NCI-H345 (cell line): ENCODE data around the gene SORCS2.

Experiments used
- DNase-seq: peaks from one replicate; lab custom pipeline; 2025; lab: John Stamatoyannopoulos, UW

Gene SORCS2

GRCh38 chr4:7247521-7247920 lies 55.2 kb downstream of the SORCS2 start:
- DNase-seq, result no peak

DNA sequence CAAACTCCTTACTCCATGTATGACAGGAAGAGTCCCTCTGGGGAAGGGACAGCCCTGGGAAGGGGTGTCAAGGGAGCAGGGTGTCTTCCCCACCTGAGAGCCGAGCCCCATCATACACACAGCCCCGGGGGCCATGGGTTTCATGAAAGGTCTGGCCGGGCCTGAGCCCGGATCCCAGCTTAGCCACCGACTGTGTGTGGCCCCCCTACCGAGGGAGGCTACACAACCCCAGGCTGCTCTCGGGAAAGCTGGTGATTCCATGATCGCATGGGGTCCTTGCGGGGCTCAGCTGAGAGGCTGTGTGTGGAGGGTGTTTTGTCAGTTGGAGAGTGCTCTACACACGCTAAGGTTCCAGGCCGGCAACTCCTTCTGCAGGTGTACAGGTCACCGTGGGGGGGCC lies 55.6 kb downstream of the SORCS2 start:
- DNase-seq, result no peak

DNA sequence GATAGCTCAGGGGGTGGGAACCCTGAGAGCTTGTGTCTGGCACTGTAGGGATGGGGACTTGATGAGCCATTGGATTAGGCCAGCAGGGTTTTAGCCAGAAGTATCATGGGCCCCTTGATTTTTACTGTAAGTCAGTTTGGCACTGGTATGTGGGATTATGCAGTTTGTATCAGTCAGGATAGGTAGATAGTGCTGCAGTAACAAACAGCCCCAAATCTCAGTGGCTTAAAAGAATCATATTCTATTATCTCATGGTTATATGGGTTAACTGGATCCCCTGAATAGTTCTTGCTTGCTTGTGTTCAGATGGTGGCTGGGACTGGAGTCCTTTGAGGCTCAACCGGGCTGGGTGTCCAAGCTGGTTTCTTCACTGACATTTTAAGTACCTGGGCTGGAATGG lies 56.5 kb downstream of the SORCS2 start:
- no peak for DNase-seq

DNA sequence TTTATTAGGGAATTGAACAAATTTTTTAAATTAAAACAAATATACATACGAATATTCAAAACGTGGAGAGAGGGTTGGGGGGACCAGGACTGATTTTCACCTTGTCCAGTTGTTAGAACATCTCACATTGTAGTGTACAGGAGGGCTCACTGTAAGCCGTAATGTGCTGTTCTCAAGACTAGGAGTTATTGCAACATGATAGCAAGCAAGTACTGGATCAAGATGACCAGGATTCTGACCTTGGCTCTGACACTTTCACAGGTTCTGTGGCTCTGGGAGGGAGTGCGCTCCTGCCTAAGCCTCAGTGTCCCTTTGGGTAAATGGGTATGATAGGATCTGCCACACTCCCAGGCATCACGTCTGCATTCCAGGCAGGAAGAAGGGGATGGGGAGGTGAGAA lies 59.0 kb downstream of the SORCS2 start:
- DNase-seq, result no peak

DNA sequence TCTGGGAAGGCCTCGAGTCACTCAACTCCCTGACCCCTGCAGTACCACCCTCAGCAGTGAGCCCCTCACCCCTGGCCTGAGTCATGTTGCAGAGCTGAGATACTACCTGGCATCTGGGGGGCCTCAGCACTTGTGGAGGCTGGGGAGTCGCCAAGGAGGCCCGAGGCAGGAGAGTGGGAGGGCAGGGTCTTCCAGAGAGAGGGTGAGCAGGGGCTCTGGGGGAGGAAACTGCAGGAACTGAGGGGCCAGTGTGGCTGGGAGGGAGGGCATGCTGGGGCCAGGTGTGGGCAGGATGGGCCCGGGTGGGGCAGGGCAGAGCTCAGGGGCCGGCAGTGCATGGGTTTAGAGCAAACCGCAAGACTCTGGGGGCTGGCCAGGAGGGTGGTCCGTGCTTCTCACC lies 59.7 kb downstream of the SORCS2 start:
- DNase-seq, result no peak

DNA sequence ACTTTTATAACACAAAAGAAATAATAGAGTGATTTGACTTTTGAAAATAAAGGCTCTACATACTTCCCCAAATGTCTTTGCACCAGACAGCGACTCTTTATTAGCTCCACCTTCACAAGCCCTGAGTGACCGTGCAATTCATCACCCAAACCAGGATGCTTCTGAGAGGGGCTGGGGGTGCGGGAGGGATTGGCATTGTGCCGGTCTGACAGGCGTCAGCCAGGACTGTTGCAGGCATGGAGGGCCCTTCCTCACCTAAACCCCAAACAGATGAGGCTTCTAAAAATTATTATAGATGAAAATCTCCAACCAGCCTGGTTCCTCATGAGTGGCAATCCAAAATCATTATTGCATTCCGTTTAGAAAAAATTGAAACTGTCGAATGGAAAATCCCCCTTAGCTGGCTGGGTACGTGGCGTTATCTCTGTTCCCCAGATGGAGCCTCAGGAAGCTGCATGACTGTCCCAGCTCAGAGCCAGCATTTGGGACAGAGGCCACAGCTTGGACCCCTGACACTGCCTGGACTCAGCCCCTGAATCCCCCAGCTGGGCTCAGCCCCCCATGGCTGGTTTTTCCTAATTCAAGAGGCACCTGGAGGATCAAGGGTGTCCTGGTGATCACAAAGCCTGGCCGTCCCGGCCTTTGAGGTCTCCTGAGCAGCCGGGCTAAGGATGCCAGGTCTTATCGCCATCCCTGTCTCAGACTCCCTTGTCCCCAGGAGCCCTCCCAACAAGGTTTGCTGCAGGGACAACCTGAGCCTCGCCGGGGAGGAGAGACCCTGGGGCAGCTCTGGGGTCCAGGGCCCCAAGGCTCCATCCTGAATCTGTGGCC lies 60.4 kb downstream of the SORCS2 start:
- DNase-seq, result no peak

GRCh38 chr4:7253341-7253700 lies 61.0 kb downstream of the SORCS2 start:
- no peak for DNase-seq

DNA sequence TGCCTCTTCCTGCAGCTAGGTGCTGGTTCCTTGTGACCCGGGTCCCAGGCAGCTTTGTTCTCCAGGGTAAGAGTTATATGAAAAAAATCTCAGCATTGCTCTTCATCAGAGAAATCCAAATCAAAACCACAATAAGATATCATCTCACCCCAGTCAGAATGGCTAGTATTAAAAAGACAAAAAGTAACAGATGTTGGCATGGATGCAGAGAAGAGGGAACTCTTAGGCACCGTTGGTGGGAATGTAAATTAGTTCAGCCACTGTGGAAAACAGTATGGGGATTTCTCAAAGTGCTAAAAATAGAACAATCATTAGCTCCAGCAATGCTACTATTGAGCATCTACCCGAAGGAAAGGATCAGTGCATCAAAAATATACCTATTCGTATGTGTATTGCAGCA lies 61.5 kb downstream of the SORCS2 start:
- DNase-seq, result no peak

GRCh38 chr4:7254736-7255487 lies 62.6 kb downstream of the SORCS2 start:
- DNase-seq, result no peak

GRCh38 chr4:7255488-7255881 lies 63.1 kb downstream of the SORCS2 start:
- DNase-seq, result no peak

- DNase-seq, result no peak
These were observed 63.7 kb downstream of the SORCS2 start for GRCh38 chr4:7255996-7256395.

DNA sequence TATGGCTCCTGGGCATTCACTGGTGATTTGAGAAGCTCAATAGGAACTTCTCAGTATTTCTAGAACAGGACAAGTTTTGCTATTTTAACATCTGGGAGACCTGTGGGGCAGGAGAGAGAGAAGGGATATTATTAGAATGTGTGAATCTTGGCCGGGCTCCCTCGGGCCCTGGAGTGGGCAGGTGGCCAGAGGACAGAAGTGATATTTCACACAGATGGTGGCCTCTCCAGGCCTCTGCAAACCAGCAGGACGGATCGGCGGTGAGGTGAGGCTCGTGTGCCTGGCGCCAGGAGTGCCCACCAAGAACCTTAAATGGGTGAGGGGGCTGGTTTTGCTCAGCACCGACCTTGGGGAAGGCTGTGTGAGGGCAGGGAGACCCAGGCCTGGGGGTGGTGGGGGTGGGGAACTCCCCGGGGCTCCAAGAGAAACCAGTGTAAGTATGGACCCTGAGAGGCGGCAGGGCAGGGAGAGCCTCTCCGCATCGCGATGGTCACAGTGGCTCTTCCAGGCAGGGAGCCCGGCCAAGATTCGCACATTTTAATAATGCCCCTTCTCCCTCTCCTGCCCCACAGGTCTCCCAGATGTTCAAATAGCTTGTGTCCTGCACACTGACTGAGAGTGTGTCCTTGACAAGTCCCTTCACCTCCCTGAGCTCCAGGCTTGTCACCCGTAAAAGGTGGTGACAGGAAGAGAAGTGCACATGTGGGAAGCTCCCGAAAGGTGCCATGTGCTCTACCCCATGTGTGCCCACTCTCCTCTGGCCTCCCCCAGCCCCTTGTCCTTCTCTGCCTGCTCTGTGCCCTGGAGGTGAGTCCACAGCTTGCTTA lies 64.9 kb downstream of the SORCS2 start:
- DNase-seq, result no peak

GRCh38 chr4:7259039-7259438 lies 66.7 kb downstream of the SORCS2 start:
- DNase-seq, result no peak

GRCh38 chr4:7260569-7260968 lies 68.2 kb downstream of the SORCS2 start:
- DNase-seq, result no peak

DNA sequence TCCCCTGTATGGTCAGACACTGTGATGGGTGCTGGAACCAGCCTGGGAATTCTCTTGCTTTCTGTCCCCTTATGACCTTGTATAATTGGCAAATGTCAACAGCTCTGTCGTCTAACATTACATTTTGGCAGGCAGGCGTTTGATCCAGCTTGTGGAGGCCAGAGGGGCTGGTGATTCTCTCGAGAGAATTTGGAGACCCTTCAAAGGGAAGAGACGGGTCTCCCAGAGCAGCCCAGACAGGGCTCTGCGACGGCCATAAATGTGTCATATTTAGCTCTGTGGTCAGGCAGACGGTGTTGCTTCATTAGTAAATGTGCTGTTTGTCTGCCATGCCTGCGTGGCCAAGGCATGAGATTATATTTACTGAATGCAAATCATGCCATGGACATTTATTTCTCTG lies 68.7 kb downstream of the SORCS2 start:
- no peak for DNase-seq

- DNase-seq, result no peak
These were observed 69.2 kb downstream of the SORCS2 start for GRCh38 chr4:7261536-7261935.

GRCh38 chr4:7262134-7262533 lies 69.8 kb downstream of the SORCS2 start:
- DNase-seq, result no peak

- DNase-seq, result no peak
These were observed 70.8 kb downstream of the SORCS2 start for GRCh38 chr4:7263166-7263565.

- no peak for DNase-seq
These were observed 72.4 kb downstream of the SORCS2 start for GRCh38 chr4:7264694-7265093.

- DNase-seq, result no peak
These were observed 74.4 kb downstream of the SORCS2 start for GRCh38 chr4:7266525-7267292.

GRCh38 chr4:7267829-7268228 lies 75.5 kb downstream of the SORCS2 start:
- DNase-seq, result no peak

- DNase-seq, result no peak
These were observed 76.6 kb downstream of the SORCS2 start for GRCh38 chr4:7268941-7269340.
